NOMO-1 (cell line): ENCODE data around the gene CALHM2.

ENCODE experiments used
- DNase-seq, 2 experiments: peaks; one replicate each; lab custom pipeline; 2025; ENCODE audit not compliant: unreplicated experiment in 2 of 2; lab: John Stamatoyannopoulos, UW

CALHM2 gene

GRCh38 chr10:103476046-103476768 is 24.0 kb upstream of the CALHM2 start:
- DNase-seq: peak; percentile 30 to 48

- no peak for DNase-seq
Measured at GRCh38 chr10:103475437-103475836, 23.3 kb upstream of the CALHM2 start.

GRCh38 chr10:103474077-103474476 is 21.9 kb upstream of the CALHM2 start:
- no peak for DNase-seq

DNA sequence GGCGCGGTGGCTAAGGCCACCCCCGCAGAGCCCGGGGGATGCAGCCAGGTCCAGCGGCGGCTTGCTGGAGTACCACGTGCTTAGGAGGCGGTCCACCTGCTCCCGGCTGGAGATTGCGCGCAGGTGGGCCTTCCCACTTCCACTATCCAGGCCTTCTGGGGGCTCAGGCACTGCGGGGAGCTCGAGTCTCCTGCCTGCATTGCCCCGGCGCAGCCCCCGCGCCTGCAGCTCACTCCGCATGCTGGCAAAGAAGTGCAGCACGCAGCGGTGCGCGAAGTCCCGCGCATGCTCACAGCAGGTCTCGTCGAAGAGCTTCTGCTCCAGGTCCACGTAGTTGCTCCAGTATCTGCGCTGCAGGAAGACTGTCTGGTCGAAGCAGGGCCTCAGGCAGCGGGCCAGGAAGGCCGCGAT is 21.1 kb upstream of the CALHM2 start:
- DNase-seq: no peak

DNA sequence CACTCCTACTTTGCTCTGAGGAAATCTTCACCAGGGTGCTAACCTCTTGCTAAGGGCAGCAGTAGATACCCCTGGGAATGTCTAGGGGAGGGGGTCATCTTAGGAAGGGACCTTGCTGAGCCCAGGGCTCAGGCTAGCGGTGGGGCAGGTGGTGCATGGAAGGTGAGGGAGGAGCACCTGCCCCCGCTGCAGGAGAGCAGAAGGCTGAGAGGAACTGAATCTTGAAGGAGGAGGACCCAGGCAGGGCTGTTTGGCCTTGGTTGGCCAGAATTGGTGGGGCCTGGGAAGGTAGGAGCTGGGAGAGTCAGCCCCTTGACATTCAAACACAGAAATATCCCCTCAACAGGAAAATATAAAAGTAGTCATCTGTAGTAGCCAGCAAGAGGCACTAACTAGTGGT is 19.8 kb upstream of the CALHM2 start:
- DNase-seq: peak; percentile 46 to 80

DNA sequence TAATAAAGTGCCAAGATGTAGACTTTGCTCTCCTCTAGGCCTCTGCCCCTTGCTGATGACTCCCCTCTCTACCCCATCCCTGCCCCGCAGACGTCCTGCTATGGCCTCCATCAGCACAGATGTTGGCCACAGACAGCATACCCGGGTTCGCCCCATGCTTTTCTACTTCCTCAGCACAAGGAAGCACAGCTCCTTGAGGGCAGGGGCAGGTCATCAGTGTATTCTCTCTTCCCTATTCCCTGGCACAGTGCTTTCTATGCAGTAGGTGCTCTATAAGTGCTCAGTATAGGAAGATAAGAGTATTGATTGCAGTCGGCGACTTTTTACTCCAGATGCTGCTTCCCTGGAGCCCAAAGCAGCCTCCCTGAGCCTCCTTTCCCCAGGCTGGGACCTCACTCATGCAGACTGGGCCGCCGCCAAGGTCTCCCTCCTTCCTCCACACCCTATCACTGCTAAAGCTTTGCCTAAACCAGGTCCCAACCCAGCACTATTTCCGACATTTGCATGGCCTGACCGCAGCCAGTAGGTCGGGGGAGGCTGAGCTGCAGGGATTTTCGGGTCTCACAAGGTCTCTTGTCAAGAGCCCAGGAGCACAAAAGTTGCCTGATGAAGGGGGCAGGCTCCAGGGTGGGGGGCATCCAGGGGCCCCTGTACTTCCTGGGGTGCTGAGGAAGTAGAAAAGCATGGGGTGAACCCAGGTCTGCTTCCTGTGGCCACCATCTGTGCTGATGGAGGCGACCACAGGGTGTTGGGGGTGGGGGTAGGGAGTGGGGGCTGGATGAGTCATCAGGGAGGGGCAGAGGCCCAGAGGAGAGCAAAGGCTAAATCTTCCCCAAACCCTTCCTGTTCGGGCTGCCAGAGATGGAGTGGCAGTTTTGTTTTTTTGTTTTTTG is 18.8 kb upstream of the CALHM2 start:
- DNase-seq: peak; percentile 86 to 90

DNA sequence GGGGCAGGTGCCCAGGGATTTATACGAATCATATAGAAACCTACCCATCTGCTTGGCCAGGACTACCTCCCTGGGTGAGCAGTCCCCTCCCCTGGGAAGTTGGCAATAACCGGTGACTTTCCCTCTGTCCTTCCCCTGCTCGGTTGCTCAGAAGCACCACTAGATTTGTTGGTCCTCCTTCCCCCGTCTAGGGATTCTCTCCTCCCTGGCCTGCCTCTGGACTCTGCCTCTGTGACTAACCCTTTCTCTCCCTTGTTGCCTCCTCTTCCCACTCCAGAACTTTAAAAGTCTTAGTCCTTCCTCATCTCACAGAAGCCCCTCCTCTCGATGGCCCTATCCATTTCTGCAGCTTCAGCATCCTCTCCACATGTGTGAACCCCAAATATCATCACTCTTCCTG is 17.0 kb upstream of the CALHM2 start:
- DNase-seq: no peak

- no peak for DNase-seq
Measured at GRCh38 chr10:103467406-103467805, 15.2 kb upstream of the CALHM2 start.

DNA sequence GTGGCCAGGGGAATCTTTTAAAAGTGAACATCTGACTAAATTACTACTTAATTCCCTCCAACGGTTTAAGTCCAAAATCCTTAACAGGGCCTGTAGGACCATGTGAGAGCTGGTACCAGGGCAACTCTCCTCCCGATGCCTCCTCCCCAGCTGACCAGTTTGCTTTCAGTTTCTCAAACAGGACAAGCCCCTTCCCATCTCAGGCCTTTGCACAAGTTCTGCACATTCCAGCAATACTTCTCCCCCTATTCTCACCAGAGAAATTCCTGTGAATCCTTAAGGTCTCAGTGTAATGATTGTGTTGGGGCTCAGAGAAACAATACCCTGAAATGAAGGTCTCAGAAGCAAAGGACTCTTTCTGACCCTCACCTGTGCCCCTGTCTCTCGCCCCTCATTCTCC is 14.6 kb upstream of the CALHM2 start:
- no peak for DNase-seq

- DNase-seq: no peak
Measured at GRCh38 chr10:103465411-103466179, 13.4 kb upstream of the CALHM2 start.

GRCh38 chr10:103463499-103463898 is 11.3 kb upstream of the CALHM2 start:
- no peak for DNase-seq

DNA sequence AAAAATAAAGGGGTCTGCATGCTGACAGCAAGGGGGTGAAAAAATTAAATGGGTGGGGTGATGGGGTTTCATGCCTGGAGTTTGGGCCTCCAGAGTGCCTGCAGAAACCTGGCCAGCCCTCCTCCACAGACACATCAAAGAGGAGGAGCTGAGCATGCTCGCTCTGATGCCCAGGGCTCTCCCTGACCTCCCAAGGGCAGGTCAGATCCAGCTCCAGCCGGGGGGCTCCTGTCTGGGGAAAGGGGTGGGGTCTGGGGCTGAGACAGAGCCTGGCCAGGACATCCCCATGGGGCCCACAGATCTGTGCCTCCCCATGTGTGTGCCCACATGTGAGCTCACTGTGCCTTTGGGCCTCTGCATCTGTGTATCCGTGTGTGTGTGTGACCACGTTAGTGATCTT is 7.4 kb upstream of the CALHM2 start:
- no peak for DNase-seq

DNA sequence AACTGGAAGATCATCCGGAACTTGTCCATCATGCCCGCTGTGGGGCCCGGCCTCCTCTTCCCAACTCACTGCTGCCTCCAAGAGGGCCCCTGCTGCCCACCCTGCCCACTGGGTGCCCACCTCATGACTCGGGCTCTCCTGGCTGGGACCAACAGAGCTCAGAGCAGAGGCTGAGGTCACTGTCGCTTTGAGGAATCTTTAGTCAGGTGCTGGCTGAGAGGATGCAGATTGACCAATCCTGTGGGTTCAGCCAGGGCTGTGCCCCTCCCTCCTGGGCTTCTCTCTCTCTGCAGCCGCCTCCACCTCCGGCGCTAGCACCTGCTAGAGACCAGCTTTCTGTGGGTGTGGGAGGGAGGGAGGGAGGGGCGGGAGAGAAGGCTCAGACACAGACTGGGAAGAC is 6.5 kb upstream of the CALHM2 start, which contains the start of gene CALHM1:
Gene CALHM1 (minus strand): TSS at position 181 of the 400 bp plus-strand sequence. CDS start 149 bp downstream, at position 32.
- DNase-seq: peak; percentile 11 to 25

DNA sequence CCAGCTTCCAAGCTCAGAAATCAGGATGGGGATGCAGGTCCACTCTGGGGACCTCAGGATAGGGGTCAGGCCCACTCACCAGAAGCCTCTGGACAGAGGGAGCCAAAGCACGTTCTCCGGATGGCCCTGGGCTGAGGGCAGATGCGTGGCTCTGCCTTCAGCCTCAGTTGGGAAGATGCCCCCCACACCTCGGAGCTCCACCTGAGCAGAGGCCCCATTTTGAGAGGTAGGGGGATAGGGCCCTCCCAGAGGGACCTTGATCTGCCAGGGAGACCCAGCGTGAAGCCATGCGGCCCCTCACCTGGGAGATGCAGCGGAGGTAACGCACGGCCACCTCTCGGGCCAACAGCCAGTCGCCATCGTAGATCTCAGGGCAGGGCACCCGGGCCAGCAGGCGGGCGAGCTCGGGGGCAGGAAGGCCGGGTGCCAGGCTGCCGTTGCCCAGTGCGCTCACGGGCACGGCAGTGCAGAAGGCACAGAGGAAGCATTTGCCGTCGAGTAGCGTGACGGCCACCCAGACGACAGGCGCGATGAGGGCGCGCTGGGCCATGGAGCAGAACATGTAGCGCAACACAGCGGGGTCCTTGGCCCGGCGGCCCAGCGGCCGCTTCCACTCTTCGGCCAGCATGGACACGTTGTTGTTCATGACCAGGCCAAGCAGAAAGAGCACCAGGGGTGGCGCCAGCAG is 5.9 kb upstream of the CALHM2 start:
- no peak for DNase-seq

DNA sequence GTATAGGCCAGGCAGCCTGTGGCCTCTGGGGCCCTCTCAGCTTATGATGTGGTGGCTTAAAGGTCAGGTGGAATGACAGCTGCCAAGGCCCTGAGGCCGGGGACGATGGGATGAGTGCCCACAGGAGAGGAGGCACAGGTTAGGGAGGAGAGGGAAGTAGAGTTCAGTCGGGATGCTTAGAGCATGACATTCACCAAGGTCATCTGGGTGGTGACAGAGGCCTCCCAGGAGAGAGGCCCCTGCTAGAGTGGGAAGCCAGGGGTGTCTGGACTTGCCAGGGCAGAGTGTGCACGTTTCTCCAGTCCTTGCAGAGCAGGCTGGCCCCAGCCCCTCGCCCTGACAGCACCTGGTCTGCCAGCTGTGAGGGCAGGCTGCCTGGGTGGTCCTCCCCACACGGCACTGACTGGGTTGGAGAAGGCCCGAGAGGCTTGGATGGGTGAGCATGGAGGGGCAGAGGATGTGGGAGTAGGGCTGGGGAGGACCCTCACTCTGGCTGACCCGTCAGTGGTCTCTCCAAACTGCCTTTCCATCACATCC is 5.1 kb upstream of the CALHM2 start:
- no peak for DNase-seq

DNA sequence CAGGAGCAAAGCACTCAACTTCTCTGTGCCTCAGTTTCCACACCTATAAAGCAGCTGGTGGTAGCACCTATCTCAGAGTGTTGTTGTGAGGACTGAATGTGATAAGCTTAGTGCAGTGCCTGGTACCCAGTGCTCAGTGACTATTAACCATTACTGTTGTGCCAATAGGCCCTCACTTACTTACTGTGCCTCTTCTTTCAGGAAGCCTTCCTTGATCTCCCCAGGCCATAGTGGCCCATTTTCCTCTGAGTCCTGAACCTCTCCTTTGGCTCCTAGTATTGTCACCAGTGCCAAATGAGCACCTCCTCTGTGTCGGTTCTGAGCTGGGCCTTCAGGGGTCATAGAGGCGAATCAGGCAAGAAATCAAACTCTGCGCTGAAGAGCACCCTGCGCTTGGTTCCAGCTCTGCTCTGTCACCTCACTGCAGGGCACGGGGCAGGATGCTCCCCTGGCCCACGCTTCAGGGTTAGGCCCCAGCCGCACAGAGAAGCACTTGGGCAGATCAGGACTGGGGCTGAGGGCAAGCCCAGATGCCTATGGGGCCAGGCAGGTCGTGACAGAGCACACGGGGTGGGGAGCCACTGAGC is 4.0 kb upstream of the CALHM2 start:
- no peak for DNase-seq

- no peak for DNase-seq
Measured at GRCh38 chr10:103455235-103455634, 3.1 kb upstream of the CALHM2 start.

- no peak for DNase-seq
Measured at GRCh38 chr10:103454026-103454425, 1.9 kb upstream of the CALHM2 start.

GRCh38 chr10:103452506-103453230 is 498 bp upstream of the CALHM2 start:
- no peak for DNase-seq
